Left colon (tissue), 2 donors: ENCODE data around the gene ARTN. TPM values are rescaled to one million over a fixed set of nuclear protein-coding genes. Genes with fewer than 3 reads are reported as not detected.

Source experiments
- ATAC-seq: fragments of 200-7000 bp; cut with Tn5 transposase; one replicate; pipeline ENCODE4 v1.9.1; 2020; ENCODE audit warnings: mild to moderate bottlenecking, moderate library complexity
- DNase-seq, 2 donors: peaks; one replicate each; pipeline ENCODE4 v3.0.0-alpha.2; 2020
- intact Hi-C, 2 donors: fragments of 100-400 bp; cut with DNase I in 1 of 2; cut with micrococcal nuclease in 1 of 2; formaldehyde crosslinking; loops; one replicate each; pipeline versions ENCODE4 v1.11.2 to v1.14.0; 2022; cut with DNase I, micrococcal nuclease
- total RNA-seq, 2 donors: library from RNA; stranded (reverse); fragmentation: NEBNext Ultra II Directional; extraction: Animal tissue kit (Norgen Biotek cat#: 25700); gene quantifications; one replicate each; pipeline ENCODE4 v1.2.1, GENCODE V29; 2021
- donor health status: DM: no; HTN: no; CAD: no.
- donor health status: DM: yes; HTN: yes; CAD: no.

The ARTN gene
- total RNA-seq, 2 donors from 2014 or later = 5.3 to 11.1 TPM

- ATAC-seq (peak; percentile 13), DNase-seq (peak; percentile 50 to 65)
- intact Hi-C loops = no loop called here
These were observed 45.1 kb downstream of the ARTN start, which contains the start of gene B4GALT2 for GRCh38 chr1:43978551-43979260. TSS of gene B4GALT2 (plus strand) at chr1:43979210. CDS start at chr1:43981161, 1,951 bp downstream.

GRCh38 chr1:43979261-43979527 is 45.6 kb downstream of the ARTN start:
- intact Hi-C loops = no loop called here
- DNase-seq (no peak), ATAC-seq (no peak)

- DNase-seq (peak; percentile 76 to 83), ATAC-seq (peak; percentile 41)
- intact Hi-C loops = no loop called here
These were observed 46.1 kb downstream of the ARTN start for GRCh38 chr1:43979528-43980254.

GRCh38 chr1:43980255-43981134 is 46.9 kb downstream of the ARTN start:
- peak; percentile 26 for ATAC-seq
- intact Hi-C loops = no loop called here
- DNase-seq = peak; percentile 13 to 28

GRCh38 chr1:43981135-43981491 is 47.5 kb downstream of the ARTN start:
- DNase-seq = peak; percentile 80 to 81
- ATAC-seq = peak; percentile 78
- intact Hi-C loops = no loop called here

DNA sequence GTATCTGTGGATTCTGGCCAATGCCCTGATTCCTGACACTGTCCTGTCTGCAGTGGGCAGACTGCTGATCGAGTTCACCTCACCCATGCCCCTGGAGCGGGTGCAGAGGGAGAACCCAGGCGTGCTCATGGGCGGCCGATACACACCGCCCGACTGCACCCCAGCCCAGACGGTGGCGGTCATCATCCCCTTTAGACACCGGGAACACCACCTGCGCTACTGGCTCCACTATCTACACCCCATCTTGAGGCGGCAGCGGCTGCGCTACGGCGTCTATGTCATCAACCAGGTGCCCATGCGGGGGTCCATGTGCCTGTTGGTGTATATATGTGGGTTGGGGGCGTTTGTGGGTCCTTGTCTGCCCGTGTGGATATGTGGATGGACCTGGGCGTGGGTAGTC is 48.0 kb downstream of the ARTN start:
- peak; percentile 17 to 28 for DNase-seq
- intact Hi-C loops = no loop called here
- ATAC-seq = no peak

DNA sequence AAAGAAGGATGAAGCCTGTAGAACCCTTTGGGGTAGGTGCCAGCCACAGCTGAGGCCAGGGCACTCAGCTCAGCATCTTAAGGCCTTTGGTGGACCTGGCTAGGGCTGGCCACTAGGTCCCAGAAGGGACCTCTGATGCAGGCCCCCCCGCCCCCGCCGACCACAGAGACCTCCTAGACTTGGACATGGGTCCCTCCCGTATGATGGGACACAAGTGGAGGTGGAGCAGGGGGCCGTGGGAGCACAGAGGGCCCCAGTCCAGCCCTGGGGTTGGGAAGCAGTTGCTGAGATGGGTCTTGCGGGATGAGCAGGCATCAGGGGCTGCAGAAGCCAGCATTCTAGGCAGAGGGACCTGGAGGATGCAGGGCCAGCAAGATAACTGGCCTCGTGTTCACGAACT is 48.6 kb downstream of the ARTN start:
- intact Hi-C loops = no loop called here
- DNase-seq (peak in 1 of 2 donors; percentile 8), ATAC-seq (no peak)

DNA sequence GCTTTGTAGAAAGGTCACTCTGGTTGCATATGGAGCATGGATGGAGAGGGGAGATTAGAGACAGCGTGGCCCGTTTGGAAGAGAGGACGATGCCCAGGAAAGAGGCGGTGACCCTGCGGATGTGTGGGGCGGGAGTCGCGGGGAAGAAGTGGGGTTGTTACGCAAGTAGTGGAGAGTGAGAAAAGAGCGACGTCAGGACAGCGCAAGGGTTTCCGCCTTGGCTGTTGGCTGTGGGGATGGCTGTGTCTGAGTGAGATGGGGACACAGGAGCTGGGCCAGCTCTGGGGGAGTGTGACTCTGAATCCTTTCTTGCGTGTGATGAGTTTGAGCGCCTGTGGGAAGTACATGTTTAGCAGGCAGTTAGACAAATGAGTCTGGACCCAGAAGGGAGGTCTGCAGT is 49.2 kb downstream of the ARTN start:
- intact Hi-C loops = no loop called here
- peak in 1 of 2 donors; percentile 7 for DNase-seq
- ATAC-seq = no peak

GRCh38 chr1:43983253-43983899 is 49.8 kb downstream of the ARTN start:
- DNase-seq (no peak), ATAC-seq (no peak)
- intact Hi-C loops = no loop called here

DNA sequence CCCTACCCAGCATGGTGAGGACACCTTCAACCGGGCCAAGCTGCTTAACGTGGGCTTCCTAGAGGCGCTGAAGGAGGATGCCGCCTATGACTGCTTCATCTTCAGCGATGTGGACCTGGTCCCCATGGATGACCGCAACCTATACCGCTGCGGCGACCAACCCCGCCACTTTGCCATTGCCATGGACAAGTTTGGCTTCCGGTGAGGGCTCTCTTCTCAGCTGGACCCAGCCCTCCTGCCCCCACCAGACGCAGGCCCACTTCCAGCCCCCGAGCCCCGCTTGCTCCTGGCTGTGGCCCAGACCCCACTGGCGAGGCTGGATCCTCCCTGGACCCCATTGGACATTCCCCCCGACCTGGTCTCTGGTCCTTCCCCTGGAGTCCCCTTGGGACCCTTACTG is 51.3 kb downstream of the ARTN start:
- no peak for ATAC-seq
- DNase-seq = no peak
- intact Hi-C loops = no loop called here

DNA sequence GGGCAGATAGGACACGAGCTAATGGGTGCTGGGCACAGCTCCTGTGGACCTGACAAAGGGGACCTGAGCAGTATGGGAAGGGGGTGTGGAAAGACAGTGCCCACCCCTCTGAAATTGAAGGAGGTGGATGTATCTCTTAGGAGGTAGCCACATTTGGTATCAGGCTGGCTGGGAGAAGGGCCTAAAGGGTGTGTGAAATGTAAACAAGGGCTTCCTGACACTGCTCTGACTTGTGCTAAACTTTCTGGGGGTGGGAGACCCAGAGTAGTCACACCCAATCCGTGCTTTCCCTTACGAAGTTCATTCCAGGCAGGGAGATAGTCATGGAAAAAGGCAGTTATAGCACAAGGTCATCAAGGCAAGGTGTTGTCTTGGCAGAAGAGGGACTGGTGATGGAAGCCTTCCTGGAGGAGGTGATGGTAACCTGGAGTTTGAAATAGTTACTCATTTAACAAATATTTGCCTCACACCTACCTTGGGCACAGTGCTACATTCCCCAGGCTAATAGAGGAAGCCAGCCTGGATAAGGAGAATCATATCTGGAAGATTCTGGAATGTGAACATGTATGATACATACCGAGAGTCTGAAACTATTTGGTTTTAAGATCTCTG is 52.5 kb downstream of the ARTN start:
- ATAC-seq (no peak), DNase-seq (peak in 1 of 2 donors; percentile 24)
- intact Hi-C loops = no loop called here

DNA sequence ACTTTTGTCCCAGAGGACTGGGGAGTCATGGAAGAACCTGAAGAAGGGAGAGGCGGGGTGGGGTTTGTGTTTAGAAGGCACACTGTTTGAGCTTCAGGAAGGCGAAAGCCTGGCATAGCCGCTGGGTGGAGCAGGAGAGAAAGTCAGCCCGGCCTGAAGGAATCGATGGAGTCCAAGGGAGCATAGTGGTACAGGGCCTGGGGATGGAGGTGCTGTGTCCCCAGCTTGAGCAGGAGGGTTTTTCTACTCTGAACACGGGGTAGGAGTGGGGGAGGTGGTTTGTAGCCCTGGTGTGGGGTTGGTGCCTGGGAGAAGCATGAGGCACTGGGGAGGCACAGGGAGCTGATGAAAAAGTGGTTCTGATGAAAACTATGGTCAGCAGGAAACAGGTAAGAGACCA is 53.1 kb downstream of the ARTN start:
- intact Hi-C loops = no loop called here
- peak; percentile 46 for ATAC-seq
- peak; percentile 51 to 65 for DNase-seq

Other genes with a start within 250 kb of the ARTN start
- gene ST3GAL3, start 226.3 kb upstream of the ARTN start, total RNA-seq = 10 to 100 TPM in 1 of 2 donors, 1 to 10 TPM in 1; 7.1 to 10.7 TPM
- gene IPO13, start 13.1 kb downstream of the ARTN start, total RNA-seq = 10 to 100 TPM; 19.2 to 27.4 TPM
- gene DPH2, start 36.2 kb downstream of the ARTN start, total RNA-seq = 10 to 100 TPM; 17.8 to 24.7 TPM
- 100 to 1,000 TPM; 166 to 182 TPM for gene ATP6V0B, start 41.2 kb downstream of the ARTN start, total RNA-seq
- 10 to 100 TPM; 22.7 to 28.6 TPM for gene B4GALT2, start 45.4 kb downstream of the ARTN start, total RNA-seq
- 10 to 100 TPM; 22.4 to 22.6 TPM for gene CCDC24, start 57.8 kb downstream of the ARTN start, total RNA-seq
- gene SLC6A9, start 97.7 kb downstream of the ARTN start, total RNA-seq = 10 to 100 TPM; 35.3 to 42.3 TPM
- under 1 TPM in 1 of 2 donors, not detected in 1; 0.11 TPM for gene KLF17, start 185.0 kb downstream of the ARTN start, total RNA-seq
- gene KLF18, start 207.8 kb downstream of the ARTN start, total RNA-seq = not detected